Omental fat pad (tissue), 4 donors: ENCODE results near the gene CASS4. TPM values are rescaled to one million over a fixed set of nuclear protein-coding genes. Genes with fewer than 3 reads are reported as not detected.

Source experiments
- ATAC-seq: fragments of 150-250 bp; one replicate; pipeline ENCODE4 v1.9.1; 2016; ENCODE audit warnings: mild to moderate bottlenecking, moderate library complexity; ENCODE audit not compliant: low FRiP score
- DNase-seq: peaks from one replicate; pipeline ENCODE4 v3.0.0-alpha.2; 2019; ENCODE audit warnings: low spot score
- total RNA-seq, 4 donors: library from RNA; depleted of rRNA; stranded (reverse); fragments of >200 nt; gene quantifications; one replicate each; pipeline ENCODE4 v1.1.0, GENCODE V29; 2016
- TF ChIP-seq, protein P1 (sequence below), 3 donors: fragments of 450-650 bp; IDR thresholded peaks; one replicate each; pipeline ENCODE4 v1.5.1; 2016 to 2017; ENCODE audit warnings: antibody characterized with exemption in 3 of 3, mild to moderate bottlenecking in 3 of 3, moderate library complexity in 2 of 3

CASS4 gene
- total RNA-seq, 4 donors from 2014 or later, result 3.5 to 10.6 (median 6.0) TPM

DNA sequence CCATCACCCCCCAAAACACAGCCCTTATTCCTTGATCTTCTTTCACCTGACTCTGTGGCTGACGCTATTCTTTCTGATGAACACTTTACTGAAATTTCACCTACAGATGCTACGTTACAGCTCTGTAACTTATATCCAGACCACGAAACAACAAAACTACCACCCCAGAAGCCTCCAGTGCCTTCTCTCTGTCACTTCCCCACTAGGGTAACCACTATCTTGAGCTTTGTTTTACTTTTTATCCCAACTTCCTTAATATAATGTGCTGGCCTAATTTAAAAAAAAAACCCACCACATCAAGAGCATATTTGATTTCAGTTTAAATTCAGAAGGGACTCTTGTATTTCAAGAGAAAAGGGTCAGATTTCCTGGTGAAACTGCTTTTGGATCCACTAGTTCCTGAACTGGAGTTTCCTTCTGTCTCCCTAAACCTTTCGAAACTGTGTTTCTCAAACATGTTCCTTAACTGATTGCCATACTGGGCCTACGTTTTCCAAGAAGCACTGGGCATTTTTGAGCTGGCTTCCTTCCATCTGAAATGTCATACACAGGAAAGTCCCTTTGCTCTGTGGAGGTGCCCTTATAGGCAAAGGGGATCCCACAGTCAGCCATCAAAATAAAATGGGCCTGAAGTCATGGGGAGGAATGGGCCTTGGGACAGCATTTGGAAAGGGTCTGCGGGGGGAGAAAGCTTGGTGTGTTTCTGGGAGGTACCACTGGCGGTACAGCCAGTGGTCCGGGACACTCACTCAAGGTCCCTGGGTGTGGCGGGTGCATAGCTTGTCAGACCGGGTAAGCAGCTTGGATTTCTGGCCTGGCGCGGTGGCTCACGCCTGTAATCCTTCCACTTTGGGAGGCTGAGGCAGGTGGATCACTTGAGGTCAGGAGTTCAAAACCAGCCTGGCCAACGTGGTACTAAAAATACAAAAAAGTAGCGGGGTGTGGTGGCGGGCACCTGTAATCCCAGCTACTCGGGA lies 30.6 kb downstream of the CASS4 start:
- DNase-seq (no peak), ATAC-seq (no peak)

DNA sequence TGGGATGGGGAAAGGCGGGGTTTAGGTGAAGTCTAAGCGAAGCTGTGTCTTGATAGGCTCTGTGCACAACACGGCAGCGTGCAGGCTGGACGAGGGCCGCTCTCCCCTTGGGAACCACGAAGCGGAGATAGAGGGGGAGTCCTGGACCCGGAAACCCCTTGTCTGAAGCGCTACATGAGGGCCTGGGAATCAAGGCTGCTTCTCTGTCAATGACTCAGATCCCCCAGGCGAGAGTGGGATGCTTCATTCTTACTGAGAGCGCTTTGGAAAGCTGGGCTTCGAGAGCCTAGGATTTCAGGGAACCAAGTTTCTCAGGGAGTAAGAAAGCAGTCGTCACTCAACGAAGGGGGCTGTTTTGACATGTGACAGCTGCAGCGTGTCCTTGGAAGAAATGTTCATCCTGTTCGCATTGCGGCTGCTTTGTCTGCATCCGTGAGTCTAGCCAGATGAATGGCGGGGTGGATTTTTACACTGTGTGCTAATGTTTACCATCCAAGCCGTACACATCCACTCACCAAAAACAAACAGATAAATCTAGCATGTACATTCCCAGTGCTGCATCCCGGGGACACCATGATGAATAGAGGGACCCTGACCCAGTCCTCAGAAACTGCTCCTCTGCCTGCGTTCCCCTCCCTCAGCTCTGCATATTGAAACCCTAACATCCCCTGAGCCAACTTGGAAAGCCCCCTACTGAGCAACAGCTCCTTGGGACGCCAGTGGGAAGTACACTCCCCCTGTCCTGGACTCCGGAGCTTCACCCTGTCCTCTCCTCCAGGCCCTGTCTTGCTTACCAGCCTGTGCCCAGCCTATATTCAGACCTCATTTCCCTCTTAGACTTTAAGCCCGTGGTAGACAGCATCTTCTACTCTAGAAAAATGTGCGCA lies 31.8 kb downstream of the CASS4 start:
- TF ChIP-seq, protein P1, sequence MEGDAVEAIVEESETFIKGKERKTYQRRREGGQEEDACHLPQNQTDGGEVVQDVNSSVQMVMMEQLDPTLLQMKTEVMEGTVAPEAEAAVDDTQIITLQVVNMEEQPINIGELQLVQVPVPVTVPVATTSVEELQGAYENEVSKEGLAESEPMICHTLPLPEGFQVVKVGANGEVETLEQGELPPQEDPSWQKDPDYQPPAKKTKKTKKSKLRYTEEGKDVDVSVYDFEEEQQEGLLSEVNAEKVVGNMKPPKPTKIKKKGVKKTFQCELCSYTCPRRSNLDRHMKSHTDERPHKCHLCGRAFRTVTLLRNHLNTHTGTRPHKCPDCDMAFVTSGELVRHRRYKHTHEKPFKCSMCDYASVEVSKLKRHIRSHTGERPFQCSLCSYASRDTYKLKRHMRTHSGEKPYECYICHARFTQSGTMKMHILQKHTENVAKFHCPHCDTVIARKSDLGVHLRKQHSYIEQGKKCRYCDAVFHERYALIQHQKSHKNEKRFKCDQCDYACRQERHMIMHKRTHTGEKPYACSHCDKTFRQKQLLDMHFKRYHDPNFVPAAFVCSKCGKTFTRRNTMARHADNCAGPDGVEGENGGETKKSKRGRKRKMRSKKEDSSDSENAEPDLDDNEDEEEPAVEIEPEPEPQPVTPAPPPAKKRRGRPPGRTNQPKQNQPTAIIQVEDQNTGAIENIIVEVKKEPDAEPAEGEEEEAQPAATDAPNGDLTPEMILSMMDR (IDR thresholded peaks at IDR 0.05), result no peak
- ATAC-seq (no peak), DNase-seq (no peak)

More for the DNA sequence above, 30.6 kb downstream of the CASS4 start:
- TF ChIP-seq, protein P1 (IDR thresholded peaks at IDR 0.05), result no peak

DNA sequence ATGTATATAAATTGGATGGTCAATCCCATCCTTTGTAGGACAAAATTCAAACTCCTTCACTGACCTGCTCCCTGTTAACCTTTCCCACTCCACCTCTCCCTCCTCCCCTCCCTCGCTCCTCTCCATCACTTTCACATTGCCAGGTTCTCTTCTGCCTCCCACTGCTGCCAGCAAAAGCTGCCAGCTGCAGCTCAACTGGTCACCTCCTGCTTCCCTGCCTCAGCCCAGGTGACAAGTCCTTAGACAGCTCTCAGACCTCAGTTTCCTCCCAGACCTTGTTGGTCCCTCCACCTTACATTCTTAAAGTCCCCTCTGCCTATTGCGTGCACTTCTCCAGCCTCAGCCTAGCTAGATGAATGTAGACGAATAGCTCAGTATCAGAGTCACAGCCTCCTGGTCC lies 33.1 kb downstream of the CASS4 start:
- no peak for ATAC-seq
- DNase-seq, result no peak
- TF ChIP-seq, protein P1 (IDR thresholded peaks at IDR 0.05), result no peak

DNA sequence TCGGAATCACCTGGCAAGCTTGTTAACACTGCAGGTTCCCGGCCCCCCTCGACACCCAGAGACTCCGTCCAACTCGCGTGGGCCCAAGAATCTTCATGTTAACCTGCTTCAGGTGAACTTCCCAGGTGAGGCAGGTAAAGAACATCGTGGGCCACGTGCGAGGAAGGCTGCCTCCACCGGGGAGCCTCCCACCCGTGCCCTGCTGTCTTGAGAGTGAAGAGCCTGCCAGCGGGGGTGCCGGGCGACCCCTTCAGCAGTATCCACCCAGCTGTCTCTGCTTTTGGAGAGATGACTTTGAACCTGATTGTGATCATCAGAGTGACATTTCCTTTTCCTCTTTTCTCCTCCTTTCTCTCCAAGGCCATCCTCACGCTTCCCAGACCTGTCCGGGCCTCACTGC lies 33.5 kb downstream of the CASS4 start:
- TF ChIP-seq, protein P1 (IDR thresholded peaks at IDR 0.05), result no peak

DNA sequence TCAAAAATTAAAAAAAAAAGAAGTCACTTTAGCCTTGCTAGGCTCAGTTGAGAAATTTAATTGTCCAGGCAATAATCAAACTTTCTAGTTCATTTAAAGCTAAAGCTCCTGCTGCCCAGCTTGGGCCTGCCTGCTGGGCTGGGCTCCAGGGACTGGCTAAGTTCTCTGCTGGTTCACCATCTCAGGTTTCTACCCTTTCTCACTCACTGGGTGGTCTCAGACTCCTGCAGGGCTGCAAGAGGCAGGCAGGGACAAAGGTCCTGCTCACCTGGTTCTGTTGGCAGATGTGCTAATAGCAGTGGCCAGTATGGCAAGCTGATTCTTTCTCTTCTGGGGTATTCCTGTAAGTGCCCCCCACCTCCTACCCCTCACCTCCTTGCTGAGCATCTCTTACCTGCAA lies 35.2 kb downstream of the CASS4 start:
- no peak for ATAC-seq
- TF ChIP-seq, protein P1 (IDR thresholded peaks at IDR 0.05), result no peak
- DNase-seq, result no peak

More for the DNA sequence above, 33.5 kb downstream of the CASS4 start:
- ATAC-seq (no peak), DNase-seq (no peak)

DNA sequence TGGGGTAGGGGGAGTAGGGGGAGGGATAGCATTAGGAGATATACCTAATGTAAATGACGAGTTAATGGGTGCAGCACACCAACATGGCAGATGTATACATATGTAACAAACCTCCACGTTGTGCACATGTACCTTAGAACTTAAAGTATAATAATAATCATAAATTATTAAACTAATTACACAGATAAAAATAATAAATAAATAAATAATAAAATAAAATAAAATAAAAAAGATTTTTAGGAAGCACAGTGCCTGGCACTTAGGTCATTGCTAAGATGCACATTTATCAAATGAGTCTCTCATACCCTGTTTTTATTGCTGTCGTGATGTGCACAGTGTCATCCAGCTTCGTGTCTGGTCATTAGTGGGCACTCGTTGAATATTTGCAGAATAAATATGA lies 37.4 kb downstream of the CASS4 start:
- TF ChIP-seq, protein P1 (IDR thresholded peaks at IDR 0.05), result no peak
- DNase-seq, result no peak
- no peak for ATAC-seq
